IPS DF 4.7 (cell line): ENCODE results near the gene SPRYD3.
"Not testable (repeated sequence)": the region's sequence is repeated elsewhere in the genome, so short reads cannot be mapped to it uniquely, and the experiment has no call there.

Experiments used
- DNase-seq: peaks from one replicate; pipeline ENCODE4 v3.0.0-alpha.2; 2013; ENCODE audit warnings: low spot score; ENCODE audit errors: extremely low read depth

Gene SPRYD3

DNA sequence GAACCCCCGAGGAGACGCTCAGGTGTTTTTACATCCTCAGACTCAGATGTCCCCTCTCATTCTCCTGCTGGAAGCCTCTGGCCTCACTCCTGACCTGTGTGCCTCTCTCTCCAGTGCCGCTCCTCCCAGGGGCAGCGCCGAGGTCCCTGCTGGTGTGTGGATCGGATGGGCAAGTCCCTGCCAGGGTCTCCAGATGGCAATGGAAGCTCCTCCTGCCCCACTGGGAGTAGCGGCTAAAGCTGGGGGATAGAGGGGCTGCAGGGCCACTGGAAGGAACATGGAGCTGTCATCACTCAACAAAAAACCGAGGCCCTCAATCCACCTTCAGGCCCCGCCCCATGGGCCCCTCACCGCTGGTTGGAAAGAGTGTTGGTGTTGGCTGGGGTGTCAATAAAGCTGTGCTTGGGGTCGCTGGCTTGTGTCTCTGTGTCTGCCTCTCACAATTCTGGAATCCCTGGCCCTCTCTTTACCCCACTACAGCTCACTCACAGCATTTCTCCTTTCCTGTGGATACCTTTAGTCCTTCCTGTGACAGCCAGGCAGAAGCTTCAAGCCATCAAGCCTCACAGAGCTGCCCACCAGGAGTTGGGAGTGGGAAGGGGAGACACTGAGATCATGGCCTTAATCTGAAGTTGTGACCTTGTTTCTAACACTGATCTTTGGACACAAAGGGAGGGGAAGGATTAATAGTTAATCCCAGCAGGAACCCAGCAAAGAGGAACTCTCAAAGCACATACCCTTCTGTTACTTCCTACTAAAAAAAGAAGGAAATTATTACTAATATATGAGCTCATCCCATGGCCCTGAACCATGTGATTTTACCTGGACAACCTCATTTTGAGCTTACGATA, 23.0 kb upstream of the SPRYD3 start:
- no peak for DNase-seq

DNA sequence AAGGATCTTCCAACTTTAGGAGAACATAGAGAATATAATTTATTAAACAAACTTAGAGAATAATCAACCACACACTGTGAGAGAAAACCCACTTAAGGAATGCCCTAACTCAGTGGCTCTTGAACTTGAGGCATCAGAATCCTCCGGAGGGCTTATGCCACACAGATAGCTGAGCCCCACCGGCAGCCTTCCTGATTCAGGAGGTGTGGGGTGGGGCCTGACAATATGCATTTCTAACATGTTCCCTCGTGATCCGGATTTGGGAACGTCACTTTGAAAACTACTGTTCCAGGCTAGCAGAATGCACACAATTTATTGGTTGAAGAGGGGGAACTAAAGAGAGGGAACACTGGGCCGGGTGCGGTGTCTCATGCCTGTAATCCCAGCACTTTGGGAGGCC, 22.1 kb upstream of the SPRYD3 start:
- DNase-seq: no peak

DNA sequence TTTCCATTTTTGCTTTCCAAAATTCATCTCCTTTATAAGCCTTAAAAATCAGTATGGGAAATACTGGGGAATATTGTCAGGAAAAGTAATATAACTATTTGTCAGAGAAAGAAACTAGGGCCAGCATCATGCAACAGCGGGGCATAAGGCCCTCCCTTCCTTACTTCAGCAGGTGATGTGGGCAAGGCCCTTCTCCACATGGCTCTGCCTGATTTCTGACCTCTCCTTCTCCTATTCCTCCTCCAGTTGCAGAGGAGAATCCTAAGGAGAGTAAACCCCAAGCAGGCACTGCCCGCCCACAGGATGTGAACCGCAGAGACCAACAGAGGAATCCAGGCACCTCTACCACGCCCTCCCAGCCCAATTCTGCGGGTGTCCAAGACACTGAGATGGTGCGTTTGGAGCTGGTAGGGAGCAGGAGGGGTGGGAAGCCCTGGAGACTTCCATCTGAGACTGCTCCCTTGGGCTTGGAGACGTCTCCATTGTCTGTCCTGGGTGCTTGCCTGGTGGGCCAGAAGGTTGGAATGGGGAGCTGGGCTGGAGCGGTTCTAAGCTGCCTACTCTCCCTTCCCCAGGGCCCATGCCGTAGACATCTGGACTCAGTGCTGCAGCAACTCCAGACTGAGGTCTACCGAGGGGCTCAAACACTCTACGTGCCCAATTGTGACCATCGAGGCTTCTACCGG, 21.4 kb upstream of the SPRYD3 start:
- DNase-seq: no peak

DNA sequence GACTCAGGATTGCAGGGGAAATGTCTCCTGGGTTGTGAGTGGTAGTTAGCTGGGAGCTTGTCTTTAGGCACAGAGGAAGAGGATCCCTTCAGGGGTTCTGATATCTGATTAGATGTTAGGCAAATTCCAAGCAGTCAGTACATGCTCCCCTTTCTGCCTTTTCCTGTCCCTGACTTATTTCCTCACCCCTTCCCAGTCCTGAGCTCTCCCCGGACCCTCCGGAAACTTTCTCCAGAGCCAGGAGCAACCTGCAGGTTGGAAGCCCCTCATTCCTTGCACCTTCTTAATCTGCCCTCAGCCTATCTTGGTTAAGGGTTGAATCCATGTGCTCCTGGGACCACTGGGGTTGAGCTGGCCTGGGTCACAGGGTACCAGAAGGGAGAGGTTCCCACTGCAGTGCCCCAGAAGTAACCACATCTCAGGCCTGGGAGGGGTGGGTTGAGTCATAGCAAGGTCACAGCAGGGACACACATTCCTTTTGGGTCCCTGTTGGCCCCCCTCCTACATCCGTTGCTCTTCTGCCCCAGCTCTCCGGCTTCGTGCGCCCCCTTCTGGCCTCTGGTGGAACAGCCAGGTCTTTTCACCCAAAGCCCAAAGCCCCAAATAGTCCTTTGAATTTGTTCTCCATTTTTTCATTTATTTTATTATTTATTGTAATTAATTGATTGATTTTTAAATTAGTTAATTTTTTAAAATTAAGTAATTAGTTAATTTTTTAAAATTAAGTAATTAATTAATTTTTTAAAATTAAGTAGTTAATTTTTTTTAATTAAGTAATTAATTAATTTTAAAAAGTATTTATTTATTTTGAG, 20.1 kb upstream of the SPRYD3 start:
- no peak for DNase-seq

DNA sequence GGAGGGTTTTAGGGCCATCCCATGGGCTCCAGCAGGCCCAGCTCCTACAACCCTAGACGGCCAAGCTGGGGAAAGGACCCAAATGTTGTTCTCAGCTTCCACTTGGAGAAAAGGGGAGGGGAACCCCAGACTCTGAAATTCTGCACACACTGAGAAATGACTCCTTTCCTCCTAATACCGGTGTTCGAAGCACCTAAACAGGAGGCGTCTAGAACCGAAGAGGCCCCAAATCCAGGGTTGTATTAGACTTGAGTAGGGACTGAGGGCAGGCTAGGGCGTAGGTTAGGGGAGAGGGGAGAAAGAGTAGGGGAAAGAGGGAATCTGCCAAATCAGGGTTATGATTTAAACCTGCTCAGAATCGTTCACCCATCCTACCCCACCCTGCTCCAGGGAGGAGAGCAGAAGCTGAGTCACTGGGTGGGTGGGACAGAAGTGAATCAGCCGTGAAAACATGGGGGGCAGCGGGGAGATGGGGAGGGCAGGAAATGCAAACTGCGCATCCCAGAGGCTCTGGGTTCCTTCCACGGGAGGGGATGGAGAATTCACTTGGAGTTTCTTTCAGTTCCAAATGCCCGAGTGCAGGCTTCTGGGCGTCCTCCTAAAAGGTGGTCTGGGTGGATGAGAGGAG, 19.3 kb upstream of the SPRYD3 start:
- DNase-seq: no peak

DNA sequence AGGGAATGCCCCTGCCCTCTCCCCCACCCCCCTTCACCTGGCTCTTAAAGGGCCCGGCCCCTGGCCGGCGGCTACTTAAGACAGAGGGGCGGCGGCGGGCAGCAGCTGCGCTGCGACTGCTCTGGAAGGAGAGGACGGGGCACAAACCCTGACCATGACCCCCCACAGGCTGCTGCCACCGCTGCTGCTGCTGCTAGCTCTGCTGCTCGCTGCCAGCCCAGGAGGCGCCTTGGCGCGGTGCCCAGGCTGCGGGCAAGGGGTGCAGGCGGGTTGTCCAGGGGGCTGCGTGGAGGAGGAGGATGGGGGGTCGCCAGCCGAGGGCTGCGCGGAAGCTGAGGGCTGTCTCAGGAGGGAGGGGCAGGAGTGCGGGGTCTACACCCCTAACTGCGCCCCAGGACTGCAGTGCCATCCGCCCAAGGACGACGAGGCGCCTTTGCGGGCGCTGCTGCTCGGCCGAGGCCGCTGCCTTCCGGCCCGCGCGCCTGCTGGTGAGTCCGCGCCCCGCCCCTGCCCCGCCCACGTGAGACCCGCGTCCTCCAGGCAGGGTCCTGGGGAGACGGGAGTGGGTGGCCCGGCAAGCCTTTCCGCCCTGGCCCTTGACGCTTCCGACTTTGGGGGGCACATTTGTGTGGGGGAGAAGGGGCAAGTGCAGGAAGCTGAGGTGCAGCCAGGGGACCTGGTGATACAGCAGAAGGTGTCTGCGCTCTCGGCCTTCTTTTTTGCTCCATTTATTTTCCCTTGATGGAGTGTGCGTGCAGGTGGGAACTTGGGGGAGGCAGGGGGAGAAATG, 18.6 kb upstream of the SPRYD3 start, which contains the start of gene IGFBP6:
Gene IGFBP6 (plus strand): TSS at position 104 of the 790 bp plus-strand sequence. CDS start 51 bp downstream, at position 155.
- DNase-seq: no peak

DNA sequence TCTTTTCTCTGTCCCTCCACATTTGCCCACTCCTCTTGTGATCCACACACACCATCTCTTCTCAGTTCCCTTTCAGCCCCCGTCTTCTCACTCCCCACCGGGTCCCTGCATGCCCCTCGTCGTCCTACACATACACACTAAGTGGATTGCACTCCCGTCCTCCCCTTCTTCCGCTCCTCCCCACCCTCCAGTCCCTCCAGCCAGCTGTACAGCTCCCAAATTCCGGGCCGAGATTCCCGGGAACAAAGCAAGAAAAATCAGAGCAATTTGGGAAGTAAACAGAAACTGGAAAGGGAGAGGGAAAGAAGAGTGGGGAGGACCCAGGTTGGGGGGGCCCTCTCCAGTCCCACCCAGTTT, 18.0 kb upstream of the SPRYD3 start:
- DNase-seq: no peak

DNA sequence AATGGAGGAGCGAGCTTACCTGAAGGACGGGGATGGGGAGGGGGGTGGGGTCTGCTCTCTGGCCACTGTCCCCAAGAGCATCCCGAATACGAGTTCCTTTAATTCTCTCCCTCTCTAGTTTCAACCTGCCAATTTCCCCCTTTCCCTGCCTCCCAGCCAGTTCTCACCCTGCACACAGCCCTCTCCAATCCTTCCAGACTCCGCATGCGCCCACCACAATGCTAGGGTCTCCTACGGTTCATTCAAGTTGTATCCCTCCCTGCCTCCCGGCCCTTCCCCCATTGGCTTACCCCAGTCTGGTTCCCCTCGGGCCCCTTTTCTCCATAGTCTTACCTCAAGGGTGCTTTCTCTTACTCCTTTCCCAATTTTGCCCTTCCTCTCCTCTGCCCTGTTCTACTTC, 17.6 kb upstream of the SPRYD3 start:
- no peak for DNase-seq

DNA sequence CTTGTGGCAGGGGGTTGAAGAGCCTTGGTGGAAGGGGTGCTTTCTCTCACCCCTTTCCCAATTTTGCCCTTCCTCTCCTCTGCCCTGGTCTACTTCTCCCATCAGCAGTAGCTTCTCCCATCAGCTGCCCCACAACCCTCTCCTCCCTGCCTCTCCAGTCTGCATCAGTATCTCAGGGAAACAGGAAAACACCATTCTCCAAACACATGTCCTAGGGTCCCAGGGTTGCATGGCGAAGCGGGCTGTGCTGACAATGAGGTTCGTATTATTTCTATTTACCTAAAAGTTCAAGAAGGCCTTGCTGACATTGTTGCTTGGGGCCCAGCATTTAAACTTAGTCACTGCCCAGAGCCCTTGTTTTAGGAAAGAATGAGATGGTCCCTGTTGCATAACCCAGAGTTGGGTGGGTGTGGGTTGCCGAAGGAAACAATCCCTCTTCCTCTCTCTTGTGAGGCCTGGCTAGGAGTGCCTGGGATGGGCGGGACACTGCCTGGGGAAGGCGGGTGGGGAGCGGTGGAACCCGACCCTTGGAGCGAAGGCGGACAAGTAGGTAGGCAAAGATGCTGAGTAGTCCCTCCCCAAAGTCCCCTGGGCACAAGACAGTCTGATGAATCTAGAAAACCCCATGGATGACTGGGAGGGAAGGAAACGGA, 17.0 kb upstream of the SPRYD3 start:
- DNase-seq: no peak

DNA sequence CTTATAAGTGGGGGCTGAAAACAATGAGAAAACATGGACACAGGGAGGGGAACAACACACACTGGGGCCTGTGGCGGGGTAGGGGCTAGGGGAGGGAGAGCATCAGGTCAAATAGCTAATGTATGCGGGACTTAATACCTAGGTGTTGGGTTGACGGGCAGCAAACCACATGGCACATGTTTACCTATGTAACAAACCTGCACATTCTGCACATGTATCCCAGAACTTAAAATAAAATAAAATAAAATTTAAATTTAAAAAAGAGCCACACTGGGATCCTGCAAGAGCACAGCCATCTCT, 16.4 kb upstream of the SPRYD3 start:
- not testable (repeated sequence) for DNase-seq

DNA sequence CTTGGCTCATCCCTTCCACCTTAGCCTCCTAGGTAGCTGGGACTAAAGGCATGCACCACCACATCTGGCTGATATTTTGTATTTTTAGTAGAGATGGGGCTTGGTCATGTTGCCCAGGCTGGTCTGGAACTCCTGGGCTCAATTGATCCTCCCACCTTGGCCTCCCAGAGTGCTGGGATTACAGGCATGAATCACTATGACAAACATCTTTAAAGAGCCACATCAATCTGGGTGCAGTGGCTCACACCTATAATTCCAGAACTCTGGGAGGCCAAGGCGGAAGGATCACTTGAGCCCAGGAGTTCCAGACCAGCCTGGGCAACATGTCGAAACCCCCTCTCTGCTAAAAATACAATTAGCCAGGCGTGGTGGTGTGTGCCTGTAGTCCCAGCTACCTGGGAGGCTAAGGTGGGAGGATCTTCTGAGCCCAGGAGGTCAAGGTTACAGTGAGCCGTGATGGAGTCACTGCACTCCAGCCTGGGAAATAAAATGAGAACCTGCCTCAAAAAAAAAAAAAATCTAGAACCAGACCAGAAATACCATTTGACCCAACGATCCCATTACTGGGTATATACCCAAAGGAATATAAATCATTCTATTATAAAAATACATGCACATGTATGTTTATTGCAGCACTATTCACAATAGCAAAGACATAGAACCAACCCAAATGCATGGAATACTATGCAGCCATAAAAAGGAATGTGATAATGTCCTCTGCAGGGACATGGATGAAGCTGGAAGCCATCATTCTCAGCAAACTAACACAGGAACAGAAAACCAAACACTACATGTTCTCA, 15.8 kb upstream of the SPRYD3 start:
- DNase-seq: not testable (repeated sequence)

DNA sequence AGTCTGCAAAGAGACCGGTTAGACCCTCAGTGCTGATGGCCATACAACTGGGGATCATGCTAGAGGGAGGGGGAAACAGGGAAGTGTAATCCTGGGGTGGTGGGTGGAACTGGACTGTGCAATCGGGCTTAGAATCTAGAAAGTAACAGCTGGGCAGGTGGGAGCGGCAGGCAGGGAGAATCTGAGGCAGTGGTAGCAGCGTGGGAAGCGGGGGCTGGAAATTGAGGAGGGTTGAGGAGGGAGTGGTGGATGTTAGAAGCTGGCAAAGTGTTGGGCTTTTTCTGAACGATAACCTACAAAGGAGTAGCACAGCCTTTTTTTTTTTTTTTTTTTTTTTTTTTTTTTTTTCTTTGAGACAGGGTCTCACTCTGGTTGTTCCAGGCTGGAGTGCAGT, 15.2 kb upstream of the SPRYD3 start:
- DNase-seq: no peak

DNA sequence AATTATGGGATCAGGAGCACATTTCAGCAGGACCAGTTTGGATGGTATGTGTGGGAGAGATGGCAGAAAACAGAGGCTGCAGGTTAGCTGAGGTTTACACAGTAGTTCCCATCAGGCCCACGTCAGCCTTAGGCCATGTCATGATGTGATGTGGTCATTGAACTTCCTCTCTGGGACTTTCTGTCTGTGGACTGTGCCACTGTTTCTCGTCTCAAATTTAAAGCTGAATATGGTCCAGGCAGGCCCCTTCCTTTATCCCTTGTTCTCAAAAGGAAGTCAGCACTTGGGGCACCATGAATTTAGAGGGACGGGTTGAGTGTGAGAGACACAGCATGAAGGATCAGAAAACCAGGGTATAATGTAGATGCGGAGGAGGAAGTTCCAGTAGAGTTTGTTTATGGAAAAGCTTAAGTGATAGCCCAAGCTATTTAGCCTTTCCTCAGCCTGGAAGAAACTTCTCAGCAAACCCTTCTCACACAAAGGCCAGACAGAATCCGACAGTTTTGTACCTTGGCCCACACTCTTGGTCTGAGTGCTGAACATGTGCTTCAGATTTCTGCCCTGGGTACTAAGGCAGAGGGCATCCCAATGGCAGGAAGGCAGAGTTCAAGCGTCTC, 14.7 kb upstream of the SPRYD3 start:
- no peak for DNase-seq

DNA sequence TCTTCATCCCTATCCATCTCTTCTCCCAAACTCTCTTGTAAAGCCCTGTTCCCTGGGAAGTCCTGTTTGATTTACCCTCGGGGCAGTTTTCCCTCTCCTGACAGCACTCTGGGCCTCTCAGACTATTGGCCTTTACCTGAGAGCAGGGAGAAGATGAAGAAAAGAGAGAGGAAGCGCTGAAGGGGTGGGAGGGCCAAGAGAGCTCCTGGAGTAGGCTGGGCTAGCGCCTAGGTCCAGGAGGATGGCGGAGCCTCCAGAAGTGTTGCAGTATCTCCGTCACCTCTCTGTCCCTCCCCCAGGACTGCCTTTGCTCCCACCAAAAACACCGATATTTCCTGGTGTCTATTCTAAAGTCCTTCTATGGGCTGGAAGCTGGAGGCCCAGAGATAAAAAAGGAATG, 12.6 kb upstream of the SPRYD3 start:
- no peak for DNase-seq

DNA sequence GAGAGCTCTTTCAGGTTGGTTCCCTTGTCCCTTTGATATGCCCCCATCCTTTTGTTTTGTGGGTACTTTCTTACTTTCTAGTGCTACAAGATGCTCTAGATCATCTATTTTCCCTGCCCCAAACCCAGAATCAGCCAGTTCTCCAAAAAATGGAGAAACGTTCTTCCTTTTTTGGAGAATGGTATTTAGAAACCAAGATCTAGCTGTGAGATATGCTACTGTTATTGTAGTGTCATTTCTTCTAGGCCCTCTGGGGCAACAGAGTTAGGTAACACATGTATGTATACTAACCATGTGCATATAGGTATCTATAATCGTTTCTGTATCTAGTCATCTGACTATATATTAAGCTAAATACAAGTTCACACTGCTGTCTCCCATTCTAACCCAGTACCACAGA, 11.4 kb upstream of the SPRYD3 start:
- DNase-seq: no peak

DNA sequence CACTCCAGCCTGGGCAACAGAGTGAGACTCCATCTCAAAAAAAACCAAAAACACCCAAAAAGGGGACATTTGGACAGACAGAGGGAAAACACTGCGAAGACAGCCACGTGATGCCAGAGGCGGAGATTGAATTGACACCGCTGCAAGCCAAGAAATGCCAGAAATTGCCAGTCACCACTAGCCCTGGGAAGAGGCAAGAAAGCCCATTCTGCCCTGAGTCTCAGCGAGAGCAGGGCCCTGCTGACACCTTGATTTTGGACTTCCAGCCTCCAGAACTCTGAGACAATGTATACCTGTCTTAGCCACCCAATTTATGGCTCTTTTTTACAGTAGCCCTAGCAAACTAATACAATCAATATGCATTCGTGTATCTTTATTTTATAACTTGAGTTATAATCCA, 10.9 kb upstream of the SPRYD3 start:
- DNase-seq: no peak

DNA sequence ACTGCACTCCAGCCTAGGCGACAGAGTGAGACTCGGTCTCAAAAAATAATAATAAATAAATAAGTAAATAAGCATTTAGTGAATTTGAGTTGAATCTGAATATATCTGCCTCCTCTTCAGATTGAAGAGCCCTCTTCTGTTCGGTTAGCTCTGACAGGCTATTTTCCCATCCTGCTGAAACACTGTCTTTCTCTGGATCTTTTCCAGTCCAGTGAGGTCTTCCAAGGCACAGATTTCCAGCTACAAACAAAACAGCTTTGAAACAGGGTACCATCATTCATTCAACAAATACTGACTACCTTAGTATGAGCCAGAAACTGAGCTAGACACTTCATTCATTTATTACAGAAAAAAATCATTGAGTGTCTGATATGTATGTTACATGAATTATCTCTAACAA, 7.2 kb upstream of the SPRYD3 start:
- DNase-seq: no peak

DNA sequence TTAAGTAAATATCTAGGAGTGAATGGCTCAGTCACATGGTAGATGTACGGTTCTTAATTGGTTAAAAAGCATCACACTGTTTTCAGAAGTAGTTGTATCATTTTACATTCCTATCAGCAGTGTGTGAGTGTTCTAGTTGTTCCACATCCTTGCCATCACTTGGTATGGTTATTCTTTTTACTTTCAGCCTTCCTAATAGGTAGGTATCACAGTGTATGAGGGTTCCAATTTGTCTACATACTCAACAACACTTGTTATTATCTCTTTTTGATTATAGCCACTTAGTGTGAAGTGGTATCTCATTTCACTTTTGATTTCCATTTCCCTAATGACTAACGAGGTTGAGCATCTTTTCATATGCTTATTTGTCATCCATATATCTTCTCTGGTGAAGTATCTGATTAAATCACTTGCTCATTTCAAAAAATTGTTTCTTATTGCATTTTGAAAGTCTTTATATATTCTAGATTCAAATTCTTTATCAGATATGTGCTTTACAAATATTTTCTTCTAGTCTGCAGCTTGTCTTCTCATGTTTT, 3.5 kb upstream of the SPRYD3 start:
- no peak for DNase-seq
